NK-92 (cell line): ENCODE data around the gene TEX11.
"Not testable (repeated sequence)": the region's sequence is repeated elsewhere in the genome, so short reads cannot be mapped to it uniquely, and the experiment has no call there.

Experiments used
- DNase-seq: peaks from one replicate; lab custom pipeline; 2025; ENCODE audit not compliant: unreplicated experiment; lab: John Stamatoyannopoulos, UW

TEX11 gene

GRCh38 chrX:70613295-70613694, 295.2 kb downstream of the TEX11 start:
- DNase-seq, result no peak

- DNase-seq, result no peak
These were observed 303.2 kb downstream of the TEX11 start for GRCh38 chrX:70605352-70605751.

- DNase-seq, result no peak
These were observed 316.4 kb downstream of the TEX11 start for GRCh38 chrX:70592091-70592490.

- not testable (repeated sequence) for DNase-seq
These were observed 321.4 kb downstream of the TEX11 start for GRCh38 chrX:70587158-70587557.

GRCh38 chrX:70577442-70577841, 331.1 kb downstream of the TEX11 start:
- DNase-seq, result no peak

- not testable (repeated sequence) for DNase-seq
These were observed 338.5 kb downstream of the TEX11 start for GRCh38 chrX:70569922-70570576.

GRCh38 chrX:70554948-70555347, 353.6 kb downstream of the TEX11 start:
- no peak for DNase-seq

GRCh38 chrX:70554523-70554922, 354.0 kb downstream of the TEX11 start:
- DNase-seq, result no peak

- DNase-seq, result no peak
These were observed 354.4 kb downstream of the TEX11 start for GRCh38 chrX:70554081-70554480.

- no peak for DNase-seq
These were observed 355.0 kb downstream of the TEX11 start for GRCh38 chrX:70553516-70553915.

- no peak for DNase-seq
These were observed 356.3 kb downstream of the TEX11 start for GRCh38 chrX:70552130-70552704.

- DNase-seq, result no peak
These were observed 359.1 kb downstream of the TEX11 start for GRCh38 chrX:70549429-70549828.

- DNase-seq, result no peak
These were observed 373.3 kb downstream of the TEX11 start for GRCh38 chrX:70535198-70535597.

- no peak for DNase-seq
These were observed 380.7 kb downstream of the TEX11 start for GRCh38 chrX:70527610-70528345.

- no peak for DNase-seq
These were observed 381.5 kb downstream of the TEX11 start for GRCh38 chrX:70527053-70527452.

GRCh38 chrX:70525733-70526132, 382.8 kb downstream of the TEX11 start:
- no peak for DNase-seq

GRCh38 chrX:70515692-70516091, 392.8 kb downstream of the TEX11 start:
- DNase-seq, result not testable (repeated sequence)

- not testable (repeated sequence) for DNase-seq
These were observed 393.2 kb downstream of the TEX11 start for GRCh38 chrX:70515270-70515669.

- DNase-seq, result no peak
These were observed 399.4 kb downstream of the TEX11 start for GRCh38 chrX:70509078-70509477.

GRCh38 chrX:70508296-70508911, 400.1 kb downstream of the TEX11 start:
- no peak for DNase-seq

GRCh38 chrX:70505451-70505841, 403.1 kb downstream of the TEX11 start:
- no peak for DNase-seq
